ENCODE measurements around the gene SPATC1L.
"Not testable (repeated sequence)": the region's sequence is repeated elsewhere in the genome, so short reads cannot be mapped to it uniquely, and the experiment has no call there.

The SPATC1L gene

DNA sequence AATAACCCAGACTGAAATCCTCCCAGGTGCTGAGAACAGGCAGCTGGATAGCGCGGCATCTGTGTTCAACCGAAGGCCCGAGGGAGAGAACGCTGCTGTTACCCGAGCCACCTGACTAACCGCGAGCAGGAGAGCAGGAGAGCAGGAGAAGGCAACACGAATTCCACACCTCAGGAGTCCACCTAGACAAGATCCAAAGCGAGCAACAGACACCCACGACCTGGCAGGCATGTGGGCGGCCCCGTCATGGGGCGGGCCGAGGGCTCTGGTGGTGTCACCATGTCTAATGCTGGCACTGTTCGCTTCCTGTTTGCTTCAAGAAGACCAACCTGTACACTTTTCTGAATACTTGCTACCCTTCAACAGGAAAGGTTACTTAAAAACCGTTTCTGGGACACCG, 20.9 kb upstream of the SPATC1L start:
- Histone ChIP-seq H3K4me3 (ENCODE audit: low read depth, low read length) (no peak overlapping the region), H3K36me3 (ENCODE audit: control insufficient read depth, insufficient read depth, low read length) (no peaks in the 10 kb centered on the region), H2AFZ (no peak overlapping the region), H3K9ac (no peak overlapping the region), H3K4me2 (ENCODE audit: low read length) (no peak overlapping the region), H3K27ac (no peak overlapping the region), H3K9me3 (ENCODE audit: control insufficient read depth, low read length) (no peaks in the 10 kb centered on the region), H3K27me3 (ENCODE audit: control insufficient read depth, insufficient read depth, low read length) (no peaks in the 10 kb centered on the region), H3K4me1 (no peaks in the 10 kb centered on the region), H3K79me2 (no peaks in the 10 kb centered on the region)
- TF ChIP-seq, protein P1, sequence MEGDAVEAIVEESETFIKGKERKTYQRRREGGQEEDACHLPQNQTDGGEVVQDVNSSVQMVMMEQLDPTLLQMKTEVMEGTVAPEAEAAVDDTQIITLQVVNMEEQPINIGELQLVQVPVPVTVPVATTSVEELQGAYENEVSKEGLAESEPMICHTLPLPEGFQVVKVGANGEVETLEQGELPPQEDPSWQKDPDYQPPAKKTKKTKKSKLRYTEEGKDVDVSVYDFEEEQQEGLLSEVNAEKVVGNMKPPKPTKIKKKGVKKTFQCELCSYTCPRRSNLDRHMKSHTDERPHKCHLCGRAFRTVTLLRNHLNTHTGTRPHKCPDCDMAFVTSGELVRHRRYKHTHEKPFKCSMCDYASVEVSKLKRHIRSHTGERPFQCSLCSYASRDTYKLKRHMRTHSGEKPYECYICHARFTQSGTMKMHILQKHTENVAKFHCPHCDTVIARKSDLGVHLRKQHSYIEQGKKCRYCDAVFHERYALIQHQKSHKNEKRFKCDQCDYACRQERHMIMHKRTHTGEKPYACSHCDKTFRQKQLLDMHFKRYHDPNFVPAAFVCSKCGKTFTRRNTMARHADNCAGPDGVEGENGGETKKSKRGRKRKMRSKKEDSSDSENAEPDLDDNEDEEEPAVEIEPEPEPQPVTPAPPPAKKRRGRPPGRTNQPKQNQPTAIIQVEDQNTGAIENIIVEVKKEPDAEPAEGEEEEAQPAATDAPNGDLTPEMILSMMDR (IDR thresholded peaks at IDR 0.05), result no peak

DNA sequence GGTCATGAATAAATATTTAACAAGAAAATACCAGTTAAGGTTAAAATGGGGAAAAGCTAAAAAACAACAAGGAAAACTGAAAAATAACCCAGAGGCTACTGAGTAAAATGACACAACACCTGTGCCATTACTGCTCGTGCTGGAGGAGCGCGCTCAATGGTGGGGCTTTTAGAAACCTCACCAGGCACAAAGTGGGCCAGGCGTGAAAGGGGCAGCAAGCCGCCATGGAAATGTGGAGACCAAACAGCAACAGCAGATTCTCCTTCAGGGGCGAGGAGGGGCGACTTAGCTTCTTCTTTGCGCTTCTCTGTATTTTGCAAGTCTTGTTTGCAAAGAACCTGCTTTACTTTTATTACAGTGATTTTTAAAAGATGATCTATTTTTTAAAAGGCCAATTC, 18.9 kb upstream of the SPATC1L start:
- H3K4me3 ChIP-seq (ENCODE audit: low read depth, low read length), result no peak overlapping the region
- H3K9ac ChIP-seq, result no peak overlapping the region
- no peaks in the 10 kb centered on the region for H3K9me3 ChIP-seq (ENCODE audit: control insufficient read depth, low read length)
- no peak overlapping the region for H3K27ac ChIP-seq
- no peaks in the 10 kb centered on the region for H3K4me1 ChIP-seq
- no peaks in the 10 kb centered on the region for H3K27me3 ChIP-seq (ENCODE audit: control insufficient read depth, insufficient read depth, low read length)
- H3K36me3 ChIP-seq (ENCODE audit: control insufficient read depth, insufficient read depth, low read length), result no peaks in the 10 kb centered on the region
- H3K4me2 ChIP-seq (ENCODE audit: low read length), result no peak overlapping the region
- no peaks in the 10 kb centered on the region for H3K79me2 ChIP-seq
- no peak overlapping the region for H2AFZ ChIP-seq
- TF ChIP-seq, protein P1 (IDR thresholded peaks at IDR 0.05), result no peak

- no peaks in the 10 kb centered on the region for H3K79me2 ChIP-seq
- H3K4me2 ChIP-seq (ENCODE audit: low read length), result no peak overlapping the region
- no peaks in the 10 kb centered on the region for H3K27me3 ChIP-seq (ENCODE audit: control insufficient read depth, insufficient read depth, low read length)
- H3K27ac ChIP-seq, result no peak overlapping the region
- no peaks in the 10 kb centered on the region for H3K9me3 ChIP-seq (ENCODE audit: control insufficient read depth, low read length)
- H3K36me3 ChIP-seq (ENCODE audit: control insufficient read depth, insufficient read depth, low read length), result no peaks in the 10 kb centered on the region
- H3K4me3 ChIP-seq (ENCODE audit: low read depth, low read length), result no peak overlapping the region
- no peaks in the 10 kb centered on the region for H3K4me1 ChIP-seq
- H3K9ac ChIP-seq, result no peak overlapping the region
- no peak overlapping the region for H2AFZ ChIP-seq
- TF ChIP-seq, protein P1 (IDR thresholded peaks at IDR 0.05), result no peak
Measured at GRCh38 chr21:46202592-46203202, 18.4 kb upstream of the SPATC1L start.

- H2AFZ ChIP-seq; H3K9me3 ChIP-seq (ENCODE audit: control insufficient read depth, low read length); H3K4me3 ChIP-seq (ENCODE audit: low read depth, low read length); H3K4me2 ChIP-seq (ENCODE audit: low read length); H3K27me3 ChIP-seq (ENCODE audit: control insufficient read depth, insufficient read depth, low read length); H3K27ac ChIP-seq; H3K36me3 ChIP-seq (ENCODE audit: control insufficient read depth, insufficient read depth, low read length); H3K79me2 ChIP-seq; H3K4me1 ChIP-seq; H3K9ac ChIP-seq: not testable (repeated sequence)
Measured at GRCh38 chr21:46200877-46201803, 16.9 kb upstream of the SPATC1L start.

- Histone ChIP-seq H3K9me3 (ENCODE audit: control insufficient read depth, low read length) (no peaks in the 10 kb centered on the region), H3K4me2 (ENCODE audit: low read length) (no peak overlapping the region), H3K9ac (no peak overlapping the region), H3K79me2 (no peaks in the 10 kb centered on the region), H2AFZ (no peak overlapping the region), H3K4me1 (no peaks in the 10 kb centered on the region), H3K4me3 (ENCODE audit: low read depth, low read length) (no peak overlapping the region), H3K27me3 (ENCODE audit: control insufficient read depth, insufficient read depth, low read length) (no peaks in the 10 kb centered on the region), H3K36me3 (ENCODE audit: control insufficient read depth, insufficient read depth, low read length) (no peaks in the 10 kb centered on the region), H3K27ac (no peak overlapping the region)
- TF ChIP-seq, protein P1 (IDR thresholded peaks at IDR 0.05), result no peak
Measured at GRCh38 chr21:46199436-46200373, 15.4 kb upstream of the SPATC1L start.
